Glomerular endothelial cell (primary cell): ENCODE data around the gene SH3BP4. TPM values are rescaled to one million over a fixed set of nuclear protein-coding genes. Genes with fewer than 3 reads are reported as not detected.
"Not testable (repeated sequence)": the region's sequence is repeated elsewhere in the genome, so short reads cannot be mapped to it uniquely, and the experiment has no call there.

Experiments
- DNase-seq: peaks from one replicate; pipeline ENCODE4 v3.0.0-alpha.2; 2011; ENCODE audit warnings: low read depth, low spot score; ENCODE audit errors: extremely low read depth
- total RNA-seq: library from RNA; depleted of rRNA; stranded (reverse); fragments of >200 nt; gene quantifications from 2 replicates; pipeline ENCODE4 v1.2.3, GENCODE V29; 2015

Gene SH3BP4
- total RNA-seq, 1 donor from 2014 or later: 62.5 TPM

- no peak for DNase-seq
Observed at GRCh38 chr2:235009081-235009480, 57.3 kb downstream of the SH3BP4 start.

- no peak for DNase-seq
Observed at GRCh38 chr2:235010117-235010714, 58.4 kb downstream of the SH3BP4 start.

GRCh38 chr2:235011607-235011928 is 59.8 kb downstream of the SH3BP4 start:
- no peak for DNase-seq

GRCh38 chr2:235011929-235012631 is 60.3 kb downstream of the SH3BP4 start:
- no peak for DNase-seq

GRCh38 chr2:235017441-235017840 is 65.6 kb downstream of the SH3BP4 start:
- DNase-seq: no peak

- no peak for DNase-seq
Observed at GRCh38 chr2:235018838-235019237, 67.0 kb downstream of the SH3BP4 start.

GRCh38 chr2:235020141-235020540 is 68.3 kb downstream of the SH3BP4 start:
- not testable (repeated sequence) for DNase-seq

GRCh38 chr2:235021752-235022151 is 69.9 kb downstream of the SH3BP4 start:
- DNase-seq: no peak

- no peak for DNase-seq
Observed at GRCh38 chr2:235024191-235024860, 72.5 kb downstream of the SH3BP4 start.

- no peak for DNase-seq
Observed at GRCh38 chr2:235024931-235025773, 73.3 kb downstream of the SH3BP4 start.

GRCh38 chr2:235025800-235026536 is 74.2 kb downstream of the SH3BP4 start:
- DNase-seq: peak; percentile 62

- DNase-seq: no peak
Observed at GRCh38 chr2:235026649-235027557, 75.1 kb downstream of the SH3BP4 start.

- no peak for DNase-seq
Observed at GRCh38 chr2:235027558-235028214, 75.9 kb downstream of the SH3BP4 start.

- DNase-seq: no peak
Observed at GRCh38 chr2:235028646-235029045, 76.8 kb downstream of the SH3BP4 start.

- no peak for DNase-seq
Observed at GRCh38 chr2:235029054-235029453, 77.2 kb downstream of the SH3BP4 start.

GRCh38 chr2:235030126-235030525 is 78.3 kb downstream of the SH3BP4 start:
- no peak for DNase-seq

- no peak for DNase-seq
Observed at GRCh38 chr2:235030936-235031335, 79.1 kb downstream of the SH3BP4 start.

- DNase-seq: no peak
Observed at GRCh38 chr2:235031686-235032373, 80.0 kb downstream of the SH3BP4 start.
